Endothelial cell of umbilical vein (primary cell): ENCODE measurements around the gene TMEM52B. TPM values are rescaled to one million over a fixed set of nuclear protein-coding genes. Genes with fewer than 3 reads are reported as not detected.

Source experiments
- BruUV-seq: library from RNA; stranded (reverse); fragments of 400-500 nt; replicated peaks from 2 replicates; lab custom pipeline; 2021; lab: Mats Ljungman, UMichigan
- CTCF ChIA-PET: fragments of 300-600, 350-600 bp; sonication (Branson Sonifier 250); formaldehyde crosslinking; loops from one replicate; lab custom pipeline; 2021; ENCODE audit warnings: antibody characterized with exemption, inconsistent platforms; lab: Charles Lee
- POLR2A ChIA-PET: fragments of 300-600, 350-600 bp; sonication (Branson Sonifier 250); formaldehyde crosslinking; loops from one replicate; lab custom pipeline; 2021; ENCODE audit warnings: antibody characterized with exemption, inconsistent platforms; lab: Charles Lee
- DNase-seq: peaks from one replicate; pipeline ENCODE4 v3.0.0-alpha.2; 2011; ENCODE audit warnings: low read depth, low spot score
- FAIRE-seq: peaks from 2 replicates; lab custom pipeline; 2011; peaks lifted over from hg19 to GRCh38; lab: Jason Lieb, UNC
- H2AFZ ChIP-seq: 2 replicates; pipeline ENCODE4 v1.6.0; 2012; ENCODE audit warnings: low read depth, low read length, control low read depth, inconsistent platforms
- H3K27ac ChIP-seq: 2 replicates; pipeline ENCODE4 v1.5.1; 2011; ENCODE audit warnings: low read depth, mild to moderate bottlenecking, control low read depth, low read length, moderate library complexity; ENCODE audit not compliant: insufficient read depth
- H3K27me3 ChIP-seq, 2 experiments: 2 replicates each; pipeline versions ENCODE4 v1.6.0 to v1.6.1; 2011; ENCODE audit warnings: low read length in 2 of 2, mixed read lengths in 1 of 2; ENCODE audit not compliant: control insufficient read depth in 2 of 2, insufficient read depth in 2 of 2
- H3K36me3 ChIP-seq, 2 experiments: 2 replicates in 1 of 2; 3 replicates in 1 of 2; pipeline ENCODE4 v1.5.1; 2011; ENCODE audit warnings: low read length in 2 of 2, mild to moderate bottlenecking in 1 of 2, moderate library complexity in 1 of 2; ENCODE audit not compliant: control insufficient read depth in 2 of 2, insufficient read depth in 2 of 2; ENCODE audit errors: extremely low read depth in 1 of 2
- H3K4me1 ChIP-seq: 3 replicates; pipeline ENCODE4 v1.5.1; 2011; ENCODE audit warnings: mild to moderate bottlenecking, low read length; ENCODE audit not compliant: control insufficient read depth, insufficient read depth; ENCODE audit errors: extremely low read depth
- H3K4me2 ChIP-seq: 2 replicates; pipeline ENCODE4 v1.6.1; 2011; ENCODE audit warnings: low read length, control low read depth, mixed read lengths; ENCODE audit not compliant: insufficient read depth
- H3K4me3 ChIP-seq, 3 experiments: fragments of 200-600 bp in 1 of 3; sonication (generic), shearing (Covaris generic) in 1 of 3; replicated peaks in 1 of 3; 2 replicates each; pipeline ENCODE4 v1.5.1; 2011 to 2016; ENCODE audit warnings: control low read depth in 3 of 3, low read length in 3 of 3, mild to moderate bottlenecking in 2 of 3, inconsistent platforms in 1 of 3, low read depth in 1 of 3, moderate library complexity in 1 of 3; ENCODE audit not compliant: insufficient read depth in 1 of 3
- H3K79me2 ChIP-seq: 2 replicates; pipeline ENCODE4 v1.6.0; 2012; ENCODE audit warnings: low read length, inconsistent platforms; ENCODE audit not compliant: control insufficient read depth, insufficient read depth
- H3K9ac ChIP-seq: replicated peaks from 2 replicates; pipeline ENCODE3; 2011; ENCODE audit warnings: low read length, control low read depth; ENCODE audit not compliant: insufficient read depth; ENCODE audit errors: extremely low read depth
- H3K9me1 ChIP-seq: replicated peaks from 3 replicates; pipeline ENCODE4 v1.6.0; 2011; ENCODE audit warnings: mild to moderate bottlenecking, low read length; ENCODE audit not compliant: control insufficient read depth, insufficient read depth; ENCODE audit errors: extremely low read depth
- H3K9me3 ChIP-seq: replicated peaks from 2 replicates; pipeline ENCODE4 v1.5.1; 2012; ENCODE audit warnings: low read length, inconsistent platforms; ENCODE audit not compliant: control insufficient read depth, insufficient read depth
- H4K20me1 ChIP-seq: replicated peaks from 2 replicates; pipeline ENCODE3; 2011; ENCODE audit warnings: mild to moderate bottlenecking, low read length; ENCODE audit not compliant: control insufficient read depth, insufficient read depth; ENCODE audit errors: extremely low read depth
- FOS ChIP-seq: IDR thresholded peaks from 2 replicates; pipeline ENCODE4 v1.6.1; 2011; ENCODE audit warnings: mild to moderate bottlenecking, low read length, moderate library complexity, borderline replicate concordance; ENCODE audit not compliant: insufficient read depth
- GATA2 ChIP-seq: IDR thresholded peaks from 2 replicates; pipeline ENCODE4 v1.7.0; 2011; ENCODE audit warnings: low read depth, mild to moderate bottlenecking, moderate library complexity, mixed read lengths, low read length; ENCODE audit not compliant: insufficient read length, insufficient read depth
- JUN ChIP-seq: IDR thresholded peaks from 2 replicates; pipeline ENCODE4 v1.6.1; 2011; ENCODE audit warnings: borderline replicate concordance, low read depth; ENCODE audit not compliant: insufficient read length, insufficient read depth
- MAX ChIP-seq: IDR thresholded peaks from 2 replicates; pipeline ENCODE4 v1.6.1; 2011; ENCODE audit not compliant: insufficient read depth, insufficient read length
- MYC ChIP-seq: IDR thresholded peaks from one replicate; pipeline ENCODE4 v1.6.1; 2011; ENCODE audit warnings: mild to moderate bottlenecking, low read depth, low read length
- POLR2A ChIP-seq: IDR thresholded peaks from 2 replicates; pipeline ENCODE4 v1.6.1; 2012; ENCODE audit warnings: low read depth, mild to moderate bottlenecking, control low read depth, low read length
- dilution Hi-C: fragments of 300-500 bp; cut with MboI; formaldehyde crosslinking; loops from one replicate; pipeline ENCODE4 v1.15.0; 2019; ENCODE audit warnings: low sequenced_read_pairs; ENCODE audit not compliant: extremely low pct_ligation_motif_present
- intact Hi-C: fragments of 100-400 bp; cut with micrococcal nuclease; formaldehyde crosslinking; loops from one replicate; pipeline ENCODE4 v1.10.0; 2022
- polyA plus RNA-seq, 4 experiments: library from polyadenylated mRNA; depleted of rRNA in 3 of 4; stranded (reverse) in 3 of 4; unstranded in 1 of 4; fragments of >200 nt; gene quantifications; 2 replicates each; pipeline versions ENCODE4 v1.2.1 to v1.2.3, GENCODE V29; 2011 to 2012; ENCODE audit warnings: missing spikeins in 1 of 4
- total RNA-seq: library from RNA; stranded (reverse); gene quantifications from 2 replicates; pipeline ENCODE4 v1.2.3, GENCODE V29; 2021
- TF ChIP-seq, protein P1 (sequence below), 2 donors: IDR thresholded peaks; 1 replicate in 1 of 2; 2 replicates in 1 of 2; pipeline ENCODE4 v1.5.1; 2011; ENCODE audit warnings: low read length in 2 of 2, mild to moderate bottlenecking in 2 of 2, moderate library complexity in 2 of 2, control low read depth in 1 of 2, inconsistent platforms in 1 of 2, low read depth in 1 of 2; ENCODE audit not compliant: insufficient read depth in 1 of 2; ENCODE audit errors: extremely low read depth in 1 of 2

TMEM52B gene
- total and polyA plus RNA-seq, 2 donors (not counting 3 experiments of a cell fraction or from before 2014, with no cell fraction given): 0.24 TPM; not detected in 1

DNA sequence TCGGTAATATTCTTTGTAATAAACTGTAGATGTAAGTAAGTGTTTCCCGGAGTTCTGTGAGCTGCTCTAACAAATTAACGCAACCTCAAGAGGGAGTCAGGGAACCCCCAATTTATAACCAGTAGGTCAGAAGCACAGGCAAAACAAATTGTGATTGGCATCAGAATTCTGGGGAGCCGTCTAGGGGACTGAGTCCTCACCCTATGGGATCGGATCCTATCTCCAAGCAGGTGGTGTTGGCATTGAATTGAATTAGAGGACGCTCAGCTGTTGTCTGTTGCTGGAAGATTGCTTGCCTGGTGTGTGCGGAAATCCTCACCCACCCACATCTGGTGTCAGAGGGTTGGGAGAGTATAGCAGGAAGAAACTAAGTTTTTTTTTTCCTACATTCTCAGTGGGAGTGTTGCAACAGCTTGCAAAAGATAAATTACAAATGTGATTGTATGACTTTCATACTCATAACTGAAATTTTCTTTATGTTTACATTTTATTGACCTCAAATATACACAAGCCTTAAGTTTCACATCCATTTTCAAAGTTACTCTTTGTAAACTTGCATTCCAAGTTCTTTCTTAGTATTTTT is 5.5 kb downstream of the TMEM52B start:
- BruUV-seq: no TSS peak
- no peaks in the 10 kb centered on the region for H3K79me2 ChIP-seq
- ChIA-PET CTCF (interaction anchor here (1.0 to 2.1 kb wide), 2 partner anchors 13 to 31 kb away, joined by 5 to 6 read pairs; partner anchors contain the start of gene OLR1), POLR2A (no interaction called here)
- H3K4me3 ChIP-seq: no peak overlapping the region
- H2AFZ ChIP-seq: no peak overlapping the region
- H3K4me1 ChIP-seq: no peaks in the 10 kb centered on the region
- no peak overlapping the region for H3K9ac ChIP-seq
- intact Hi-C loops: no loop called here
- no peak overlapping the region for H3K4me2 ChIP-seq
- TF ChIP-seq JUN (no peak), MYC (no peak), GATA2 (no peak), POLR2A (no peak), MAX (no peak), FOS (no peak)
- TF ChIP-seq, protein P1, sequence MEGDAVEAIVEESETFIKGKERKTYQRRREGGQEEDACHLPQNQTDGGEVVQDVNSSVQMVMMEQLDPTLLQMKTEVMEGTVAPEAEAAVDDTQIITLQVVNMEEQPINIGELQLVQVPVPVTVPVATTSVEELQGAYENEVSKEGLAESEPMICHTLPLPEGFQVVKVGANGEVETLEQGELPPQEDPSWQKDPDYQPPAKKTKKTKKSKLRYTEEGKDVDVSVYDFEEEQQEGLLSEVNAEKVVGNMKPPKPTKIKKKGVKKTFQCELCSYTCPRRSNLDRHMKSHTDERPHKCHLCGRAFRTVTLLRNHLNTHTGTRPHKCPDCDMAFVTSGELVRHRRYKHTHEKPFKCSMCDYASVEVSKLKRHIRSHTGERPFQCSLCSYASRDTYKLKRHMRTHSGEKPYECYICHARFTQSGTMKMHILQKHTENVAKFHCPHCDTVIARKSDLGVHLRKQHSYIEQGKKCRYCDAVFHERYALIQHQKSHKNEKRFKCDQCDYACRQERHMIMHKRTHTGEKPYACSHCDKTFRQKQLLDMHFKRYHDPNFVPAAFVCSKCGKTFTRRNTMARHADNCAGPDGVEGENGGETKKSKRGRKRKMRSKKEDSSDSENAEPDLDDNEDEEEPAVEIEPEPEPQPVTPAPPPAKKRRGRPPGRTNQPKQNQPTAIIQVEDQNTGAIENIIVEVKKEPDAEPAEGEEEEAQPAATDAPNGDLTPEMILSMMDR (IDR thresholded peaks at IDR 0.05; ENCODE audit: extremely low read depth in 1 of 2, insufficient read depth in 1 of 2, low read depth in 1 of 2, low read length in 2 of 2): no peak
- dilution Hi-C loops: no loop called here
- FAIRE-seq (no peak), DNase-seq (no peak)
- no peaks in the 10 kb centered on the region for H3K9me3 ChIP-seq
- H3K27ac ChIP-seq: no peak overlapping the region
- H3K9me1 ChIP-seq: no peaks in the 10 kb centered on the region
- no peaks in the 10 kb centered on the region for H3K36me3 ChIP-seq
- H4K20me1 ChIP-seq: no peaks in the 10 kb centered on the region
- H3K27me3 ChIP-seq: peaks cover 14 to 24% of the 10 kb centered on the region in 2 experiments
